Effector memory CD4-positive, alpha-beta T cell (primary cell): ENCODE data around the gene TMIE.

Experiments
- DNase-seq, 3 donors: peaks; one replicate each; pipeline ENCODE4 v3.0.0-alpha.2; 2020
- H3K27ac ChIP-seq: 2 replicates; pipeline ENCODE4 v1.7.0; 2013; ENCODE audit warnings: mild to moderate bottlenecking, low read length, moderate library complexity; ENCODE audit not compliant: insufficient read depth, poor library complexity, severe bottlenecking
- H3K27me3 ChIP-seq: replicated peaks from 2 replicates; pipeline ENCODE4 v1.7.0; 2013; ENCODE audit warnings: mild to moderate bottlenecking, low read length; ENCODE audit not compliant: insufficient read depth, control insufficient read depth, poor library complexity, severe bottlenecking
- H3K36me3 ChIP-seq: 2 replicates; pipeline ENCODE4 v1.7.0; 2013; ENCODE audit warnings: mild to moderate bottlenecking, low read length, moderate library complexity; ENCODE audit not compliant: control insufficient read depth, insufficient read depth
- H3K4me1 ChIP-seq: 2 replicates; pipeline ENCODE4 v1.7.0; 2013; ENCODE audit warnings: low read length, mild to moderate bottlenecking; ENCODE audit not compliant: control insufficient read depth, insufficient read depth, poor library complexity, severe bottlenecking
- H3K4me3 ChIP-seq: 2 replicates; pipeline ENCODE4 v1.7.0; 2013; ENCODE audit warnings: low read length, low read depth, mild to moderate bottlenecking; ENCODE audit not compliant: insufficient read depth, poor library complexity, severe bottlenecking
- H3K9me3 ChIP-seq: 2 replicates; pipeline ENCODE4 v1.7.0; 2013; ENCODE audit warnings: mild to moderate bottlenecking, low read length, moderate library complexity; ENCODE audit not compliant: control insufficient read depth

Gene TMIE

GRCh38 chr3:46663591-46664135 lies 37.5 kb upstream of the TMIE start:
- DNase-seq: no peak
- no peak overlapping the region for H3K27ac ChIP-seq
- H3K27me3 ChIP-seq: no peaks in the 10 kb centered on the region

DNA sequence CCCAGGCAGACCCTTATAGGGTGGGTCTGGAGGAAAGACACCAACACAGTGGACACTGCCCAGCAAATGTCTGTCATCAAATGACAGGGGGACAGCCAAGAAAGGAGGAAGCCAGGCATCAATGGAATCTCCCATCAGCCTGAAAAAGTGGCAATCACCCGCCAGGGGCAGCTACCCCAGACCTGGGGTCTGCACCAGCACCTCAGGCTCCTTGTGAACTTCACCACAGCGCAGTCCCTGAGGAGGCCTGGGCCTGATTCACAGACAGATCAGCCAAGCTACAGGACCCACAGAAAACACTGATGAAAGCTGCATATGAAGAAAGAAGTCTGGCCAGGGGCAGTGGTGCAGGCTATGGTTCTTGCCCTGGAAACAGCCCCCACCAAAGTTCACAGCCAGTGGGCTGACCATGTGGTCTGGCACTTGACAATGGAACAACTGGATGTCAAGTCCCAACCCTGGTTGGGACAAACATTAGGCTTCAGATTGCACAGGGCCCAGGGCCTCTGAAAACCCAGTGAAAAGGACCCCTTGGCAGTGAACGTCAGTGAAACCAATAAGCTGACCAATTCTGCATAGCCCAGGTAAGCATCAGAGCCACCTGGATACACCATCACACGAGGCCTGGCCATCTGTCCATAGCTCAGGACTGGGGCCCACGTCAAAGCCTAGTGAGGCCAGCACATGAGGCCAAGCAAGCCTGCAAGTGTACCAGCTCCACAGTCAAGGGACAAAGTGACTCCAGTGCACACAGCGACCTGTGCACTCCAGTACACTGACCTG lies 36.8 kb upstream of the TMIE start:
- no peak for DNase-seq
- H3K27ac ChIP-seq: no peak overlapping the region
- no peaks in the 10 kb centered on the region for H3K36me3 ChIP-seq
- H3K27me3 ChIP-seq: no peaks in the 10 kb centered on the region
- no peaks in the 10 kb centered on the region for H3K4me1 ChIP-seq
- H3K9me3 ChIP-seq: no peaks in the 10 kb centered on the region
- no peak overlapping the region for H3K4me3 ChIP-seq

More at GRCh38 chr3:46663591-46664135, 37.5 kb upstream of the TMIE start:
- H3K4me3 ChIP-seq: no peak overlapping the region
- no peaks in the 10 kb centered on the region for H3K4me1 ChIP-seq
- no peaks in the 10 kb centered on the region for H3K9me3 ChIP-seq
- no peaks in the 10 kb centered on the region for H3K36me3 ChIP-seq

- no peak for DNase-seq
- Histone ChIP-seq H3K4me1 (no peaks in the 10 kb centered on the region), H3K9me3 (no peaks in the 10 kb centered on the region), H3K4me3 (no peak overlapping the region), H3K27ac (no peak overlapping the region), H3K27me3 (no peaks in the 10 kb centered on the region), H3K36me3 (no peaks in the 10 kb centered on the region)
Observed at GRCh38 chr3:46664971-46665762, 36.0 kb upstream of the TMIE start.

GRCh38 chr3:46665763-46666452 lies 35.3 kb upstream of the TMIE start:
- Histone ChIP-seq H3K9me3 (no peaks in the 10 kb centered on the region), H3K4me3 (no peak overlapping the region), H3K4me1 (no peaks in the 10 kb centered on the region), H3K27ac (no peak overlapping the region), H3K36me3 (no peaks in the 10 kb centered on the region), H3K27me3 (no peaks in the 10 kb centered on the region)
- no peak for DNase-seq

DNA sequence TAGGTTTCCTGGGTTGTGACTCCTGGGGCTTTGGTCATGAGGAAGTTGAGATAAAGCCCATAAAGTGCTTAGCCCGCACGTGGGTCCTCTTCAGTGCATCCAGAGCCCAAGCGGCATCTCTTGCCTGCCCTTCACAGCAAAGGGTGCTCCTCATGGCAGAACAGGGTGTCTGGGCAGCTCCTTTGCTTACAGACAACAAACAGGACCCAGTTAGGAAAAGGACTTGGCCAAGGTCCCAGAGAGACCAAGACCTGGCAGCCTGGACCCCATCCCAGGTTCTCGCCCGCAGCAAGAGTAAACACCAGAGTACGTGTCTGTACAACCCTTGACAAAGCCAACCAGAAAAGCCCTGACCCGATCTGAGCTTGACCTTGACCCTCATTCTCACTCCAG lies 34.7 kb upstream of the TMIE start:
- H3K4me1 ChIP-seq: no peaks in the 10 kb centered on the region

GRCh38 chr3:46667061-46667621 lies 34.1 kb upstream of the TMIE start:
- Histone ChIP-seq H3K4me3 (no peak overlapping the region), H3K36me3 (no peaks in the 10 kb centered on the region), H3K4me1 (no peaks in the 10 kb centered on the region), H3K27me3 (no peaks in the 10 kb centered on the region), H3K27ac (no peak overlapping the region), H3K9me3 (no peaks in the 10 kb centered on the region)
- no peak for DNase-seq

More for the DNA sequence above, 34.7 kb upstream of the TMIE start:
- Histone ChIP-seq H3K27me3 (no peaks in the 10 kb centered on the region), H3K36me3 (no peaks in the 10 kb centered on the region), H3K9me3 (no peaks in the 10 kb centered on the region), H3K27ac (no peak overlapping the region), H3K4me3 (no peak overlapping the region)
- DNase-seq: no peak

GRCh38 chr3:46667657-46668056 lies 33.5 kb upstream of the TMIE start:
- DNase-seq: no peak

GRCh38 chr3:46668116-46668515 lies 33.1 kb upstream of the TMIE start:
- Histone ChIP-seq H3K27me3 (no peaks in the 10 kb centered on the region), H3K9me3 (no peaks in the 10 kb centered on the region), H3K4me1 (no peaks in the 10 kb centered on the region), H3K36me3 (no peaks in the 10 kb centered on the region), H3K4me3 (no peak overlapping the region), H3K27ac (no peak overlapping the region)
- no peak for DNase-seq

More at GRCh38 chr3:46667657-46668056, 33.5 kb upstream of the TMIE start:
- Histone ChIP-seq H3K4me1 (no peaks in the 10 kb centered on the region), H3K9me3 (no peaks in the 10 kb centered on the region), H3K27me3 (no peaks in the 10 kb centered on the region), H3K27ac (no peak overlapping the region), H3K36me3 (no peaks in the 10 kb centered on the region), H3K4me3 (no peak overlapping the region)

DNA sequence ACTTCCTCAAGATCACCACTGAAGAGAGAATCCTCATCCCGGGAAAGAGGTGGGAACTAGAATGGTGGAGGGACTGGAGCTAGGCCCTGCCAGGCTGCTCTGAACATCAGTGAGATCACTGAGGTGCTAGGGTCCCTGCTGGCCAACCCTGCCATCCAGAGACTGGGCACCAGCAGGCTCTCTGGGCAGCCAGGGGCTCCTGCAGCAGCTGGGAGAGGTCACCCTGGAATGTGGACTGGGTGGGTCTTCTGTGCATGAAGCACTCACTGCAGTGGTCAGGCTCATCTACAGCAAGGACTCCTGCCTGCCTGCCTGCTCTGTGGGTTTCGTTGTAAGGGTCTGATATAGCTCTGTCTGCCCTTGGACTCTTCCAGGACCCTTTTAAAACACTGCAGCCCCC lies 32.6 kb upstream of the TMIE start:
- DNase-seq: no peak

More for the DNA sequence above, 32.6 kb upstream of the TMIE start:
- no peaks in the 10 kb centered on the region for H3K4me1 ChIP-seq
- no peaks in the 10 kb centered on the region for H3K27me3 ChIP-seq
- no peak overlapping the region for H3K27ac ChIP-seq
- H3K4me3 ChIP-seq: no peak overlapping the region
- H3K9me3 ChIP-seq: no peaks in the 10 kb centered on the region
- H3K36me3 ChIP-seq: no peaks in the 10 kb centered on the region
